Sciatic nerve (tissue), 2 donors: ENCODE data around the gene EMC6. TPM values are rescaled to one million over a fixed set of nuclear protein-coding genes. Genes with fewer than 3 reads are reported as not detected.

Source experiments
- ATAC-seq: fragments of 200-7000 bp; cut with Tn5 transposase; one replicate; pipeline ENCODE4 v1.9.1; 2020; ENCODE audit warnings: mild to moderate bottlenecking, moderate library complexity
- DNase-seq: peaks from one replicate; pipeline ENCODE4 v3.0.0-alpha.2; 2020; ENCODE audit warnings: low spot score
- intact Hi-C: fragments of 100-400 bp; cut with DNase I; formaldehyde crosslinking; loops from one replicate; pipeline ENCODE4 v1.14.2; 2022
- total RNA-seq: library from RNA; stranded (reverse); fragmentation: NEBNext Ultra II Directional; extraction: Animal tissue kit (Norgen Biotek cat#: 25700); gene quantifications from one replicate; pipeline ENCODE4 v1.2.1, GENCODE V29; 2021
- donor health status: DM: no; HTN: no; CAD: no.
- donor health status: DM: no; HTN: no; CAD: no.

EMC6 gene
- total RNA-seq, 1 donor from 2014 or later: 18.4 TPM

DNA sequence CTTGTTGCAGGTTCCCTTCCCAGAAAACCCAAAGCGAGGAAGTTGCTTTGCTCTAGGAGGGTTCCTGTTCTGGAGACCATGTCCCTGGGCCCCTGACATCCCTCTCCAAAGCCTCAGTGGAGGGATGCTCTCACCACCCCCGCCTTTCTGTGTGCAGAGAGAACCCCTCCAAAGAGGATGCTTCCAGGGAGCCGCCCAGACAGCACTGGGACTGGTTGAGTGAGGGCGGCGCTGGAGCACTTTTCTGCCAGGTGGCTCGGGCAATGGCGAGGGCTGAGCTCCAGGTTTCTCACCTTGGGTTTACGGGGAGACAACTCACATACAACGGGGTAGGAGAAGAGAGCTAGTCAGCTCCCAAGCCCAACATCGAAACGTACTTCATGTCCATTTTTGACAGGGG lies 7.3 kb downstream of the EMC6 start:
- ATAC-seq (no peak), DNase-seq (no peak)
- intact Hi-C loops: no loop called here

DNA sequence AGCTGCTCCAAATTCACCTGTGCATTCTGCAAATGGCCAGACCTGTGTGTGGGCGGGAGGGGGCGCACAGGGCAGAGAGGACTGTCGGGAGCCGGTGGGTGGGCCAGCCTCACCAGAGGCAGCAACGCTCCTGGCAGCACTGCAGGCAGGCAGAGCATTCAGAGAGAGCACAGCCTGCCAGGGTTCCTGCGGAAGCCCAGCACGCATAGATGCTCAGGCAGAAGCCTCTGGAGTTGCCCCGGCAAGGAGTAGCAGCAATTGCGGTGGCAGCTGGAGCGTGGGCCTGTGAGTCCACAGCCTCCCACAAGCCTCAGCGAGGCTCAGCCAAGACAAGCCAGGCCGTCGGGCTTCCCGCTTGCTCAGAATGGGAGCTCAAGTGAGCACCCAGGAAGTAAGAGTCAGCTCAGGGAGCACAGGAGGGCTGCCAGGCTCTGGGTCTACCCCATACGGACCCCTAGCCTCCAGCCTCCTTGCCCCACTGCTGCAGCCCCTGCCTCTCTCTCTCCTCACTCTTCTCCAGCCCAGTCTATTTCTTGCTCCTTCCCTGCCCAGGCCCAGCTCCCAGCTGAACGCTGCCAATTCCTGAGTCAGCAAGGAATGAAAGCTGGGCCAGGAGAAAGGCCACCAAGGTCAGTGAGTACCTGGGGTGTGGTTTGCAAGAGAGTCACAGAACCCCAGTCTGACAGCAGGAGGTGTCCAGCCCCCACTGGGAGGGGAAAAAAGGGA lies 9.6 kb downstream of the EMC6 start:
- ATAC-seq (no peak), DNase-seq (no peak)
- intact Hi-C loops: no loop called here

DNA sequence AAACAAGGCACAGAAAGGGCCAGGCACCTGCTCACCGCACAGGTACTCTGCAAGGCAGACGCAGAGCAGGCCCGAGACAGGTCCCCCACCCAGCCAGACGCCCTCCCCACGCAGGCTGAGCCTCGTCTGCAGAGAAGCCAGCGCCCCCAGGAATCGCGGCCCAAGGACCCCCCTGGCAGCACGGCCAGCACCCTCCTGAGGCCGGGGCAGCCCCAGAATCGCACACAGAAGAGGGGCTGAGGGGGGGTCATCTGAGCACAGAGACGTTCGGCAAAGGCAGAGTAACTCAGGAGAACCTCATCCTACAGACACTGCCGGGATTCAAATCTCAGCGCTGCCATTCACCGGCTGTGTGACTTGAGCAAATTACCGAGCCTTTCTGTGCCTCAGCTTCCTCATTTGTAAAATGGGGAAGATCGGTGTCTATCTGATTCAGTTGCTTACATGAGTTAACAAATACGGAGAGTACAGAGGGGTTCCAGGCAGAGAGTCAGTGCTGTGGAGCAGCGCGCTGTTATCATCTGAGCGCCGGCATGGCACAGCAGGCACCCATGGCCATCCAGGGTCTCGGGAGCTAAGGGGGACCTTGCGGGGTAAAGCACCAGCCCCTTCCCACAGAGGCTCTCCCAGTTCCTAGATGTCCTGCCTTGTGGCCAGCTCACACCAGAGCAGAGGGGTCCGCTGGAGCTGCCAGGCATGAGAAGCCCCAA lies 10.4 kb downstream of the EMC6 start:
- intact Hi-C loops: no loop called here
- no peak for DNase-seq
- ATAC-seq: peak; percentile 9

DNA sequence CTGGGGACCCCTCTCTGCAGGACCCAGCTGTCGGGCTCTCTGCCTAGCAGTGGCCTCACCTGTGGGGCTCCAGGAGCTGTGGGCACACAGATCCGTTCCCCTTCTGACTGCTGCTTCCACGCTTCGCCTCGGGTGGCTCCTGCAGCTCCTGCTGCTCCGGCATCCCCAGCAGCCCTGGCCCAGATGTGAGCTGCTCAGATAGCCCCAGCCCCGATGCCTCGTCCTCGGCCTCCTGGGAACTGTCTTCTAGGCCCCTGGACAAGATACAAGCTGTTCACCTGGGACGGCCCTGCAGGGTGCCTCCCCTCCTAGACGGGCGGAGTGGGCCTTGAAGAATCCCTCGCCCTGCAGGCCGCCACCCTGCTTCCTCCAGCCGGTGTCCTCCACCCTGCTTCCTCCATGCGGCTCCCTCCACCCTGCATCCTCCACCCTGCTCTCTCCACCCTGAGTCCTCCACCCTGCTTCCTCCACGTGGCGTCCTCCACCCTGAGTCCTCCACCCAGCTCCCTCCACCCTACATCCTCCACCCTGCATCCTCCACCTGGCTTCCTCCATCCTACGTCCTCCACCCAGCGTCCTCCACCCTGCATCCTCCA lies 11.0 kb downstream of the EMC6 start:
- no peak for DNase-seq
- intact Hi-C loops: no loop called here
- no peak for ATAC-seq

DNA sequence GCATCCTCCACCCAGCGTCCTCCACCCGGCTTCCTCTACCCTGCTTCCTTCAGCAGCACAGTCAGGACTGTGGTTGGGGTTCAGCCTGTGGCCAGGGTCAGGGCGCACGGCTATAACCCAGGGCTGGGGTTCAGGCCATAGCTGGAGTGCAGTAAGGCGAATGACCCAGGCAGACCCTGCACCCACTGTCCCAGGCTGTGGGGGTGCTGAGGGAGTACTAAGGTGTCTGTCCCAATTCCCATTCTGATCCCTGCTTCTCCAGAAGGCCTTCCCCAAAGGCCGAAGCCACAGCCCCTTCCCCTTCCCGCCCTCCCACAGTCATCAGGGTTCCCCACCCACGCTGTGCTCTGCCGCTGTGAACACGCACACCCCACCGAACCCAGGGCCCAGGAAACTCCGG lies 12.4 kb downstream of the EMC6 start:
- intact Hi-C loops: no loop called here
- DNase-seq (no peak), ATAC-seq (no peak)

DNA sequence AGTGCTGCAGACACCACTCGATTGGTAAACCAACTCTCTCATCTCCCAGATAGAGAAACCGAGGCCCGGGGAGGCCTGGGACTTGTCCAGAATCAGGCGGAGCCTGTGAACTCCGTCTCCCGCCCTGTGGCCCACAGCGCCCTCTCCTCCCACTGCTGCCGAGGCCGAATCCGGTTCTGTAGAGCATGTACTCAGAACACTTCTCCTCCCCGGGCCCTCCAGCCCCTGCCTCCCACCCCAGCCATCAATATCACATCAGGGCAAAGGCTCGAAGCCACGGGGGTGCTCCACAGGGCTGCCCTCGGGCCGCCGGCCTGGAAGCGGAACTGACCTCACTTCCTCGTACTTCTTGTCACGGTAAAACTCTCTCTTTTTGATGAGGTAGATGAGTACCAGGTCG lies 13.0 kb downstream of the EMC6 start:
- no peak for ATAC-seq
- intact Hi-C loops: no loop called here
- DNase-seq: no peak

DNA sequence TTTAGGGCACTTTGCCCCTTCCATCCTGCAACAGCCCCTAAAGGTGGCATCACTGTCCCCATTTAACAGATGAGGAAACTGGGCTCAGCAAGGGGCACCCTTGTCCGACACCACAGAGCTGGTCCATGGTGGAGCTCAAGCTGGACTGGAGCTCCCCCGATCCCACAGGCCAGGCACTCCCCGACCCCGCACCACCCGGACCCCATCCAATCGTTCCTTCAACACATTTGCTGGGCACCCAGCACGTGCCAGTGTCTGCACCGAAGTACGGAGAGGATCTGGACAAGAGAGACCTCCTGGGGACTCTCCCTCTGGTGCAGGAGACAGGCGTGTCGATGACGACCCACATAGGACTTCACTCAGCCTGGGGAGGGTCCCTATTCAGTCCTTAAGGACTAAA lies 13.4 kb downstream of the EMC6 start:
- intact Hi-C loops: no loop called here
- DNase-seq (no peak), ATAC-seq (no peak)

DNA sequence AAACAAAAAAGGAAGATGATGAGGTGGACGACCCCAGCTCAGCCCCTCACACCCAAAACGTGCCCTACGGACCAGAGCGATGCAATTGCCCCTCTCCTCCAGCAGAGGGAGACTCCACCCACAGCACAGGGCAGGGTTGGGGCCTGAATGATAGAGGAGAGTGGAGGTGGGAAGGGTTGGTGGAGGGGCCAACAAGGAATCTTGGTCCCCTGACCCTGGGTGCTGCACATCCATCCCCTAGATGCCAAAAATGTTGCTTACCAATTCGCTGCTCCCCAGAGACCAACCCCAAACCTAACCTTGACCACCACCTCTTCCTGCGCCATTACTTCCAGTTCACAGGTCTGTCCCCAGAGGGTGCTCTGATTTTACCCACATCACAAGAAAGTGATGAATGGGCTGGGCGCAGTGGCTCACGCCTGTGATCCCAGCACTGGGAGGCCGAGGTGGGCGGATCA lies 14.5 kb downstream of the EMC6 start:
- no peak for DNase-seq
- peak; percentile 71 for ATAC-seq
- intact Hi-C loops: no loop called here

DNA sequence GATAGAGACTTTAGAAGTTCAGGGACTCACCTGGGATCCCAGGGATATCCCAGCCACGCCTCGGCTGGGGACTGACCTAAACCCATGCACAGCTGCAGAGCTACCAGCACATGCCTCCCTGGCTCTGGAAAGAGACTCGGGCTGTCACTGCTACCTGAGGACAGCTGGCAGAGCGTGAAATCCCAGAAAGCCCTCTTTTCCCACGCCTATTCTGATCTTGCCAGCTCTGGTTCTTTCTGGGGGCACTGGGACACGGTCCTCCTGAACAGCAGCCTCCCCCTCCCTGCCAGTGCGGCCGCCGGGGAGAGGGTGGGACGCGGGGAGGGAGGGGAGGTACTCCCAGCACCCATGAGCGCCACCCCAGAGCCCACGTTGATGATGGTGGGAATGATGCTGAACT lies 16.6 kb downstream of the EMC6 start:
- DNase-seq (no peak), ATAC-seq (no peak)
- intact Hi-C loops: no loop called here

DNA sequence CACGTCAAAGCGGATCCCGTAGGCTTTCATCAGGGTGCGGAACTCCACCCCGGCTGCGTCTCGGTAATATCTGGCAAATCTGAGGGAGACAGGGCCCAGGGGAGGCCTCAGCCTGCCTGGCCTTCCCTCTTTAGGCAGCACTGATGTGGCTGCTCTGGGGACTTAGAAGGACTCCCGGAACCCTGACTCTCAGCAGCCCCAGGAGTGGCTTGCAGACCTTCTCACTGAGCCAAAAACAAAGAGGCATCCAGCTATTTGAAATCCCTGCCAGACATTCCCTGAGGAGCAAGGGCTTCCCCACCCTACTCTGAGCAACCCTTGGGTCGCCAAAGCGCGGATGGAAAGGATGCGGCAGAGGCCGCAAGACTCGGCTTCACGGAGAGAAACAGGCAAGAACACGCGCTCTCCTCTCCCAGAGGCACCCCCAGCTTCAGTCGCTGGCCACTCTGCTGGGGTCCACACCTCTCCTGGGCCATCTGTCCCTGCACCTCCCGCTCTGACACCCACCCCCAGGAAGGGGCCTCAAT lies 19.5 kb downstream of the EMC6 start:
- DNase-seq (no peak), ATAC-seq (no peak)
- intact Hi-C loops: no loop called here

DNA sequence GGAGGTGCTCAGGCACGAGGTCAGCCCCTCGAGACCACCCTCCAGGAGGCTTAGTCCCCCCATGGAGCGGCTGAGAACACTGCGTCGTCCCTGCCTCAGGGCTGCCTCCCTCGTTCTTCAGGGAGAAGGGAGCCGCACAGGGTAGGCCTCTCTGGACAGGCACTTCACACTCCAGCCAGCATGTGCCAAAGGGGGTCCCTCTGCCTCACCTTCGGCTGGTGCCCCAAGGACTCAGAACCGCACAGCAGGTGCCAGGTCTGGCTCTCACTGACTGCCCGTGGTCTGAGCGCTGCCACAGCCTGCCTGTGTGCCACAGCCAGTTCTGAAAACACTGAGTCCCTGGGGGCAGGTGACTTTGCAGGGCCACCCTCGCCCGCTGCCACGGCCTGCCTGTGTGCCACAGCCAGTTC lies 20.2 kb downstream of the EMC6 start:
- peak; percentile 42 for ATAC-seq
- intact Hi-C loops: no loop called here
- no peak for DNase-seq

DNA sequence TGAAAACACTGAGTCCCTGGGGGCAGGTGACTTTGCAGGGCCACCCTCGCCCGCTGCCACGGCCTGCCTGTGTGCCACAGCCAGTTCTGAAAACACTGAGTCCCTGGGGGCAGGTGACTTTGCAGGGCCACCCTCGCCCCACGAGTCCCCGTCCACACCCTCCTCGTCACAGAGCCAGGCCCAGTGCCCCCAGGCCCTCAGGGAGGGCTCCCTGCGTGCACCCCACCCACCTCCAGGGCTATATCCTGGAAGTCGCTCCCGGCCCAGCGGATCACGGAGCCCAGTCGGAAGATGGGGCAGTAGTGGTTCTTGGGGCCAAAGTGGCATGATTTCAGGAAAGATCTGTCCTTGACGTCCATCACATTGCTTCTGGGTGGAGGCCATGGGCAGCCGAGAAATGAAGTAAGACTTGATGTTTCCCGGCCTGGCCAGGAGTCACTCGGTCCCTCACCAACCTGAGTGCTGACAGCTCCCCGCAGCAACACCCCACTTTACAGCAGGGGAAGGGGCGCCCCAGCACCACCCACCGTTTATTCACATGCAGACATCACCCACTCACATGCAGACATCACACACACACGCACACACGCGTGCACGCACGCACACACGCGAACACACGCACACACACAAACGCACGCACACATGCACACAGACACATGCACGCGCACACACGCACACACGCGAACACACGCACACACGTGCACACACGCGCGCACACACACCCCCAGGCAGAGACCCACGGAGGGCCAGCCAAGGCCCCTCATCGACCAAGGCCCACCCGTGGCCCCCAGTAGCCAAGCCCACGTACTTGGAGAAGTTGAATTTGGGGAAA lies 20.9 kb downstream of the EMC6 start:
- no peak for DNase-seq
- peak; percentile 32 for ATAC-seq
- intact Hi-C loops: no loop called here

DNA sequence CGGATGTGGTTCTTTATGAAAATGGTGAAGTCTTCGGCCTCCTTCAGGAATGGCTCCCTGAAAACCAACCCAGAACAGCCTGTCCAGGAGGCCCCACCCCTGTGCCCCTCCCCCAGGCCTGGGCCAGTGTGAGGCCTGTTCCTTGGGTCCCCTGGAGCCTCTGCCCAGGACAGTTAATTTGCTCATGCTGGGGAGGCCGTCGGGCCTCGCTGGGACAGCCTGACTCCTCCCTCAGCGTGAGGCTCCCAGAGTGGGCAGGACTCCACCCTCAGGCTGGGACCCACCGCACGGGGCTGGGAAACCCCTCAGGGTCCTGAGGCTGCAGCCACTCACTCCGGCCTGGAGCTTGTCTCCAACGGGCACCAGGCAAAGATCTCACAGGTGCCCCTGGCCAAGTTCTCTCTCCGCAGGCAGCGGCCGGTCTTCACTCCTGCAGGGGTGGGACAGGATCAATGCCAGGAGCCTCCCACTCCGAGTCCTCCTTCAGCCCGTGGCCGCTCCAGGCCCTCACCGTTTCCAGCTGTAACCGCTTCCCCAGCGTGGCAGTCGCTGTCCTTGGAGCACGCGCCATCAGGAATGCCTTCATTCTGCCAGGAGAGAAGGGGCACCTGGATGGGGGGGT lies 21.6 kb downstream of the EMC6 start:
- no peak for DNase-seq
- peak; percentile 26 for ATAC-seq
- intact Hi-C loops: no loop called here

DNA sequence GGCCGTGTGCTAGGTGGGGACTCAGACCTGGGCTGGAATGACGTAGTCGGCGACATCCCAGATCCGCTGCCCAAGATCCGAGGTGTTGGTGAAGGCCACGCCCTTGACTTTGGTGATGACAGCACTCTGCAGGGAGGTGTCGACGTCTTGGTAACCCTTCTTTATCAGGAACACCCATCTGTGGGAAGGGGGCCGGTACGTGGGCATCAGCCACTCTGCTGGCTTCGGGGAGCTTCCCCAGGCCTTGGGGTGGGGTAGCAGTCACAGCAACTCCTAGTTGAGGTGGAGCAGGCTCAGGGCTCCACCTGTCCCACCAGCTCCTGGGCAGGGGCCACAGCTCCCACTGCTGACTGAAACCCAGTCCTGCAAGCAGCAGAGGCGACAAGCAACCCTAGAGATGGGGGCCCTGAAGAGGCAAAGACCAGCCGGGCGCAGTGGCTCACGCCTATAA lies 23.0 kb downstream of the EMC6 start:
- intact Hi-C loops: no loop called here
- ATAC-seq (no peak), DNase-seq (no peak)

DNA sequence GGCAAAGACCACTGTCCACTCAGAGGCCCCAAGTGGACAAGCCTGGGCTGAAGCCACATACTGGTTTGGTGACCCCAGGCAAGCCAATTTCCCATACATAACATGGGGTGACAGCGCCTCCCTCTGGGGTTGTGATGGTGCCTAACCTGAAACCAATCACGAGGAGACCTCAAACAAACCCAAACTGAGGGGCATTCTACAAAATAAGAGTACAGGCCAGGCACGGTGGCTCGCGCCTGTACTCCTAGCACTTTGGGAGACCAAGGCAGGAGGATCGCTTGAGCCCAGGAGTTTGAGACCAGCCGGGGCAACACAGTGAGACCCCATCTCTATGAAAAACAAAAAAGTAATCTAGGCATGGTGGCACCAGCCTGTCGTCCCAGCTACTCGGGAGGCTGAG lies 23.7 kb downstream of the EMC6 start:
- DNase-seq (no peak), ATAC-seq (no peak)
- intact Hi-C loops: no loop called here

DNA sequence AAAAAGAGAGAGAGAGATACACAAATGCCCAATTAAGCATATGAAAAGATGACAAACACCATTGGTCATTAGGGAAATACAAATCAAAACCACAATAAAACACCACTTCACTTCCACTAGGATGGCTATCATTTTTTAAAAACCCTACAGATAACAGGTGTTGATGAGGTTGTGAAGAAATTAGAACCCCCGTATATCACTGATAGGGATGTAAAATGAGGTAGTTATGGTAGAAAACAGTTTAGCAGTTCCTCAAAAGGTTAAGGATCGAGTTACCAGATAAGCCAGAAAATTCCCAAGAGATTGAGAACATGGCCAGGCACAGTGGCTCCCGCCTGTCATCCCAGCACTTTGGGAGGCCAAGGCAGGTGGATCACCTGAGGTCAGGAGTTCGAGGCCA lies 24.5 kb downstream of the EMC6 start:
- intact Hi-C loops: no loop called here
- DNase-seq (no peak), ATAC-seq (no peak)

DNA sequence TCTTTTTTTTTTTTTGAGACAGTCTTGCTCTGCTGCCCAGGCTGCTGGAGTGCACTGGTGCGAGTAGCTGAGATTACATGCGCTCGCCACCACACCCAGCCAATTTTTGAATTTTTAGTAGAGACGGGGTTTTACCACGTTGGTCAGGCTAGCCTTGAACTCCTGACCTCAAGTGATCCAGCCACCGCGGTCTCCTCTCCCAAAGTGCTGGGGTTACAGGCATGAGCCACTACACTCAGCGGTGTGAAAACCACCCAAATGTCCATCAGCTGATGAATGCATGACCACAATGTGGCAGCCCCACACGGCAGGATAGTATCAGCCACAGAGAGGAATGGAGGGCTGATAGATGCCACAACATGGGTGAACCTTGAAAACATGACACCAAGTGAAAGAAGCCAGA lies 25.2 kb downstream of the EMC6 start:
- intact Hi-C loops: no loop called here
- DNase-seq (no peak), ATAC-seq (no peak)

DNA sequence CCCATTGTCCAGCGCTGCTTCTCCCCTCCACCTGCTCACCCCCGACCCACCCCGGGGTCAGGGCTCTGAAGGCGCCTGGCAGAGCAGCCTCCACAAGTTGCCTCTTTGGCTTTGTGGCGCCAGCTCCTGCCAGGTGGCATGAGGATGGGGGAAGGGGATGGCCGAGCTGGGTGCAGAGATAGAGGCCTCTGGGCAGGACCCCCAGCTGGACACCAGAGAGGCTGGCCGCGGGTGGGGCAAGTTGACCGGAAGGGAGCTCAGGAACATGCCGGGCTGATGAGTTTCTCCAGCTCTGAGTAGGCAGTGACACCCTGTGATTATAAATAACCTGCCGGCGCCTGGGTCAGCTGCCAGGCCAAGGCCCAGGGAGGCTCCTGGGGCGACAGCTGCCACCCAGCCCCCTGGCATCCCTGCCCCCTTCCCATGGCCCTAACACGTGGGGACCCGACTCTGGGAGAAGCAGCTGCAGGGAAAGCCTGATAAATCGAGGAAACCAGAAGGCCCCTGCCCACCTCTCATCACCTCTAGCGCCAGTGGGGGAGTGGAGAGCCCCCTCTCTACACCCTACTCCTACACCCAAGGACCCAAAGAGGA lies 26.6 kb downstream of the EMC6 start:
- no peak for DNase-seq
- ATAC-seq: no peak
- intact Hi-C loops: no loop called here
